Nephron (organoid): Measurements from ENCODE around the gene ATF7.
A peak's percentile ranks its signal among the peaks of the same experiment; 100 is the strongest.

Experiments
- H3K27ac Mint-ChIP-seq, 3 experiments: 2 replicates each; pipeline ENCODE4 v1.8.0; 2020; ENCODE audit warnings: mixed read lengths in 3 of 3, mild to moderate bottlenecking in 2 of 3, moderate library complexity in 1 of 3
- H3K27me3 Mint-ChIP-seq: 2 replicates; pipeline ENCODE4 v1.8.0; 2021; ENCODE audit warnings: low read depth, mild to moderate bottlenecking, moderate library complexity, mixed read lengths
- H3K36me3 Mint-ChIP-seq: 2 replicates; pipeline ENCODE4 v1.8.0; 2020; ENCODE audit warnings: low read depth, mixed read lengths
- H3K4me1 Mint-ChIP-seq: 2 replicates; pipeline ENCODE4 v1.8.0; 2020; ENCODE audit warnings: mixed read lengths
- H3K4me3 Mint-ChIP-seq, 3 experiments: 2 replicates each; pipeline ENCODE4 v1.8.0; 2020; ENCODE audit warnings: mild to moderate bottlenecking in 3 of 3, mixed read lengths in 3 of 3, moderate library complexity in 2 of 3
- H3K9me3 Mint-ChIP-seq: 2 replicates; pipeline ENCODE4 v1.8.0; 2020; ENCODE audit warnings: mixed read lengths
- CTCF ChIP-seq, 3 experiments: fragments of 200-600 bp; sonication (generic); IDR thresholded peaks; one replicate each; pipeline ENCODE4 v1.5.0; 2021; ENCODE audit warnings: antibody characterized with exemption in 3 of 3; ENCODE audit not compliant: unreplicated experiment in 3 of 3

The ATF7 gene

GRCh38 chr12:53524476-53524875 lies 101.7 kb downstream of the ATF7 start:
- Mint-ChIP-seq H3K27ac (no peak overlapping the region), H3K4me1 (no peaks in the 10 kb centered on the region), H3K9me3 (no peaks in the 10 kb centered on the region), H3K27me3 (no peaks in the 10 kb centered on the region), H3K36me3 (peaks cover 65% of the 10 kb centered on the region), H3K4me3 (no peak overlapping the region)
- TF ChIP-seq CTCF (IDR thresholded peaks at IDR 0.05; ENCODE audit: unreplicated experiment in 3 of 3) = no peak

- no peaks in the 10 kb centered on the region for H3K9me3 Mint-ChIP-seq
- H3K4me1 Mint-ChIP-seq = no peaks in the 10 kb centered on the region
- no peaks in the 10 kb centered on the region for H3K27me3 Mint-ChIP-seq
- peaks cover 64% of the 10 kb centered on the region for H3K36me3 Mint-ChIP-seq
- no peak overlapping the region for H3K27ac Mint-ChIP-seq
- H3K4me3 Mint-ChIP-seq = no peak overlapping the region
- TF ChIP-seq CTCF (IDR thresholded peaks at IDR 0.05; ENCODE audit: unreplicated experiment in 3 of 3) = no peak
Measured at GRCh38 chr12:53523131-53523530, 103.1 kb downstream of the ATF7 start.

GRCh38 chr12:53518381-53518780 lies 107.8 kb downstream of the ATF7 start:
- no peak overlapping the region for H3K27ac Mint-ChIP-seq
- no peaks in the 10 kb centered on the region for H3K27me3 Mint-ChIP-seq
- TF ChIP-seq CTCF (IDR thresholded peaks at IDR 0.05; ENCODE audit: unreplicated experiment in 3 of 3) = no peak
- H3K4me1 Mint-ChIP-seq = no peaks in the 10 kb centered on the region
- no peak overlapping the region for H3K4me3 Mint-ChIP-seq
- no peaks in the 10 kb centered on the region for H3K9me3 Mint-ChIP-seq
- H3K36me3 Mint-ChIP-seq = peaks cover 71% of the 10 kb centered on the region

GRCh38 chr12:53516758-53517455 lies 109.3 kb downstream of the ATF7 start:
- Mint-ChIP-seq H3K9me3 (no peaks in the 10 kb centered on the region), H3K27me3 (no peaks in the 10 kb centered on the region), H3K27ac (no peak overlapping the region), H3K4me3 (no peak overlapping the region), H3K4me1 (no peaks in the 10 kb centered on the region), H3K36me3 (peaks cover 62% of the 10 kb centered on the region)
- TF ChIP-seq CTCF (IDR thresholded peaks at IDR 0.05; ENCODE audit: unreplicated experiment in 3 of 3) = no peak

- TF ChIP-seq CTCF (IDR thresholded peaks at IDR 0.05; ENCODE audit: unreplicated experiment in 3 of 3) = no peak
- Mint-ChIP-seq H3K4me1 (no peaks in the 10 kb centered on the region), H3K4me3 (no peak overlapping the region), H3K9me3 (no peaks in the 10 kb centered on the region), H3K27me3 (no peaks in the 10 kb centered on the region), H3K36me3 (peaks cover 55% of the 10 kb centered on the region), H3K27ac (peak overlapping the region in 1 of 3 experiments; percentile 1)
Measured at GRCh38 chr12:53515291-53515680, 110.9 kb downstream of the ATF7 start.

- Mint-ChIP-seq H3K4me3 (no peak overlapping the region), H3K27ac (peak overlapping the region in 1 of 3 experiments; percentile 1), H3K27me3 (no peaks in the 10 kb centered on the region), H3K9me3 (no peaks in the 10 kb centered on the region), H3K36me3 (peaks cover 50% of the 10 kb centered on the region), H3K4me1 (no peaks in the 10 kb centered on the region)
- TF ChIP-seq CTCF (IDR thresholded peaks at IDR 0.05; ENCODE audit: unreplicated experiment in 3 of 3) = no peak
Measured at GRCh38 chr12:53514628-53515290, 111.4 kb downstream of the ATF7 start.
